ENCODE results near the gene TMEM198.

GRCh38 chr2:219506153-219506801 lies 37.6 kb upstream of the TMEM198 start:
- TF ChIP-seq CTCF (IDR thresholded peaks at IDR 0.05; ENCODE audit: low read depth, low read length, poor library complexity, severe bottlenecking), result no peak
- TF ChIP-seq EZH2phosphoT487 (IDR thresholded peaks at IDR 0.05; ENCODE audit: borderline replicate concordance, low read length), result no peak

All from DOHH2 (cell line).